HK-2 (cell line): ENCODE measurements around the gene NEK2.
A peak's percentile ranks its signal among the peaks of the same experiment; 100 is the strongest.
"Not testable (repeated sequence)": the region's sequence is repeated elsewhere in the genome, so short reads cannot be mapped to it uniquely, and the experiment has no call there.

Source experiments
- DNase-seq: peaks from one replicate; pipeline ENCODE4 v3.0.0-alpha.2; 2018; ENCODE audit not compliant: unreplicated experiment

NEK2 gene

GRCh38 chr1:211695135-211695816 is 19.9 kb upstream of the NEK2 start:
- DNase-seq: no peak

GRCh38 chr1:211693911-211694310 is 18.5 kb upstream of the NEK2 start:
- DNase-seq: not testable (repeated sequence)

DNA sequence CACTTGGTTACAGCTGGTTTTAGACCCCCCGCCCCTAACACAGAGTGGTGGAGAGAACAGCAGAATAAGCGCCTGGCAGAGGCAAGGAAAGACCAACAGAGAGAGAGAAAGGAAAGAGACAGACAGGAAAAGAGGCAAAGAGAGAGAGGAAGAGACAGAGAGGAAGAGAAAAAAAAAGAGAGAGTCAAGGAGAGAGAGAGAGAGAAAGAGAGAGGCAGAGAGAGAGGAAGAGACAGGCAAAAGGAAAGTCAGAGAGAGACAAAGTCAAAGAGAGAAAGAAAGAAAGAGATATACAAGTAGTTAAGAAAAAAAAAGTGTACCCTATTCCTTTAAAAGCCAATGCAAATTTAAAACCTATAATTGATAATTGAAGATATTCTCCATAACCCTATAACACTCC is 13.0 kb upstream of the NEK2 start:
- no peak for DNase-seq

GRCh38 chr1:211687462-211688215 is 12.2 kb upstream of the NEK2 start:
- DNase-seq: no peak

DNA sequence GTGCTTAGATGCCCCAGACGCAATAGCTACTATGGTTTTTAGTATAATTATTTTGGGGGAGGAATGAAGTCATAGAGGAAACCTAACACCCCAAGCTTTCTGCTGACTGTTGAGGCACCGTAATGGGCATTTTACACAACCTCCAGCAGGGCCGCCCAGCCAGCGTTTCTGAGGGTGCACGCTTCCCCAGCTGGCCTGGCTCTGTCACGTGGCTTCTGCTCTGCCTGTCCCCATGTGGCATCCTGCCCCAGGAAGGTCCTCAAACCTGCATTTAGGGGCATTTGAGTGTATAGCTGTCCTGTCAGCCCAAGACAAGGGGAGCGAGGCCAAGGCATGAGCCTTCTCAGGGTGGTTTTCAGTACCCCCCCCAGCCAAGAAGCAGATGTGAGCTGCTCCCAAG is 10.4 kb upstream of the NEK2 start:
- no peak for DNase-seq

DNA sequence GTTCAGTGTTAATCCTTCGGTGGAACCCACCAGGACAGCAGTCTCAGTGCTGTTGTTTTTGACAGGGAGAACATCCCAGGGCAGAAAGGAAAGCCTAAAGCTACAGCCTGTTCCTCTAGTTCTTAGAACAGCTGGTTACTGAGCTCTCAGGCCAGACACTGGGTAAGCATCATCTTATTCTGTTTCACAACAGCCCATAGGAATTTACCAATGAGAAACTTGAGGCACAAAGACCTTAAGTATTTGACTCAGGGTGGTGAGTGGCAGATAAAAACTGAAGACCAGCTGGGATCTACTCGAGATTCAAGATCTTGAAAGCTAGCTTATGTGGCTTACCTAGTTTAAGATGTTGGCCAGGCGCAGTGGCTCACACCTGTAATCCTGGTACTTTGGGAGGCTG is 9.4 kb upstream of the NEK2 start:
- no peak for DNase-seq

- DNase-seq: no peak
Observed at GRCh38 chr1:211684331-211684730, 8.9 kb upstream of the NEK2 start.

DNA sequence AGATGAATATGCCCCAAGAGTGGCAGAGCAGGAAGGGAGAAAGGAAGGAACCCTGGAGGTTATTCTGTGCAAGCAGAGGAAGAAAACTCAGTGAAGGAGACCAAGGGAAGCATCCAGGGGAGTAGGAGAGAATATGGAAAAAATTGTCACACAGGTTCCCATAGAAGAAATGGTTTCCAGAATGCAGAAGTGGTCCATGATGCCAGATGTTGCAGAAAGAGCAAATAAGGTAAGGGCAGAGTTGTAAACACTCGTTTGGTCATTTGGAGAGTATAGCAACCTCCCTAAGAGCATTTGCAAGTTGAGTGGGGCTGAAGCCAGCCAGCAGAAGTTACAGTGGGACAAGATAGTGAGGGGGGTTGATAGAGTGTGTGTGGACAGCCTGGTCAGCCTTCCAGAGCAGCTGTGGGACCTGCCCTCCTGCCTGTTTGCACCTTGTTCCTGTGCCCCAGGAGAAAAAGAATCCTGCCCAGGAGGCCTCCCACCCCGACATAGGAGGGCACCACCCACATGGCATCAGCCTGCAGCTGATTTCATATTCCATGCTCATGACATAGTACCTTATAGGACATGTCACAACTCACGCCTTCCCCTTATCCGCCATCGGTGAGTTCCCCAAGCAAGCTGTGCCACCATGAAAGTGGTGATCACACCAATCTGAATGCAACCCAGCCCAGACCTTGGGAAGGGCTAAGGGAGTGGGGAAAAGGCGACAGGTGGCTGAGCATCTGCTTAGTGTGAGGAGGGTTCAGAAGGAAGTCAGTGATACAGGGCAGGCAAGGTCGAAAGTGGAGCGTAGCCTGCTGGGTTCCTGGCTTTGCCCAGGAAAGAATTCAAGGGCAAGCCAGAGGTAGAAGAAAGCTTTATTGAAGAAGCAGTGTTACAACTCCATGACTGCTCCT is 8.2 kb upstream of the NEK2 start:
- DNase-seq: no peak

GRCh38 chr1:211682186-211682585 is 6.8 kb upstream of the NEK2 start:
- DNase-seq: not testable (repeated sequence)

- DNase-seq: peak; percentile 73
Observed at GRCh38 chr1:211680752-211681327, 5.4 kb upstream of the NEK2 start.

DNA sequence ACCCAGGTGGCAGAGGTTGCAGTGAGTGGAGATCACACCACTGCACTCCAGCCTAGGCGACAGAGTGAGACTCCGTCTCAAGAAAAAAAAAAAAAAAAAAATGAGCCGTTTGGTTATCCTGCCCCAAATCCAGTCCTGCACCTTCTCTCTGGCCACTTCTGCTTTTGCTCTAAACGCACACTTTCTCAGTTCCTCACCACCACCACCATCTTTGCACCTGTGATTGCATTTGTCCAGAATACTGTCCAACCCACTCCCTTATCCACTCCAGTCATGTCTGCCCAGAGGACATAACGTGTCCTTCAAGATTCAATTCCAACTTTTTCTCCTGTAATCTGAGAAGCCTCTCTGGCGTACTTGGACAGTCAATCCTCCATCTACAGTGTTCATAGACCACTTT is 2.2 kb upstream of the NEK2 start:
- DNase-seq: no peak

DNA sequence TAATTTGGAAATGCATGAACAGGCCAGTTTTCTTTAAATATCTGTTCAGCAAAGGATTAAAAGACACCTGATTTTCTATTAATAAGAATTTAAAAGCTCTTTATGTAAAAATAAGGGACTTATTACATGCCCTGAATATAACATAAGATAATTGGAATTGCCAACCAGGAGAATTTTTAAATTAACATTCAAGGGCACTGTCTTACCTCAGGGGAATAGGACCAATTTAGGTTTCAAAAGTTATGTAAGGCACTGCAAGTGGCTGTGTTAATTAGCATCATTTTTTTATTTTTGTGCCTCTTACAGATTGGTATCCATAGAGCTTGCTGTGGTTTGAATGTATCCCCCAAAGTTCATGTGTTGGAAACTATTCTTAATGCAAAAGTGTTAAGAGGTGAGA is 1.3 kb upstream of the NEK2 start:
- no peak for DNase-seq

GRCh38 chr1:211676106-211676583 is 724 bp upstream of the NEK2 start:
- no peak for DNase-seq

DNA sequence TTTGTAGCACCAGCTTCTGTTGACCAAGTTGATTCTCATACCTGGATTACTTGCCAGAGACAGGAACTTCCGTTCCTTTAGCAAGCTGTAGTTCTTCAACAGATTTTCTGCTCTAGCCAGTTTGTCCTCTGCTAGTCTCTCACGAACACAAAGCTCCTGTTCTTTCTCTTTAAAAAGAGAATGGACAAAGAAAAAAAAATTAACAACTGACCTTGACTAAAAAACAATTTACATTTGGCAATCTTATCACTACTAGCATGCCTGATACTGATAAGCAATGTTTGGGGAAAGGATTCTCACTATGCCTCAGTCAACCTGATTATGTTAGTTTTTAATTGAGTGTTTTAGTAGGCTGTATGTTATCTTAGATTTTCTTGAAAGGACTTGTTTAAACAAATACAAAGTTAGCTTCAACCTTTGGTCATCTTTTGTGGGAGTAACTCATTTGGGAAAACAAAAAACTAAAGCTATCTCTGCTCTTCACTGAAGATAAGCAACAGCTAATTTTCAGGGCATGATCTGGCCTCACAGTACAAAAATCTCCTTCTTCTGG is 8.3 kb downstream of the NEK2 start:
- no peak for DNase-seq

DNA sequence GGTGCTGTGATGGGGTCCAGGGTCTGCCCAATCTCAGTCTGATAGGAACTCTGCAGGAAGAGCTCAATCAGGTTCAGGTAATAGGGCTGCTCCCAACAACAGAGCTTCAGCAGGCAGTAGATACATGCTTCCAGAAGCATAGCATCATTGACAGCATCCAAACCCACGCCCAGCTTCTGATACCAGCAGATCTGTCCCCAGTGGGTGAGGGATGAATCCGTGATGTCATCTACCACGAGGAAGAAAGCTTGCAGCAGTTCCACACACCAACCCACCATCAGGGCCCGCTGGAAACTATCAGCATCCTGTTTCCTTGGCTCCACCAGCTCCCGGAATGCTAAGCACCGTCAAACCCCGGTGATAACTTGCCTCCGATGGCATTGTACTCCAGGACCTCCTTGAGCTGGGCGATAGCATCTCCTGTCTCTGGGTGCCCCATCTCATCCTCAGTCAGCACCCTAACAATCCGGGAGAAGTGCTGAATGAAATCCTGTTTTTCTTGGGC is 14.7 kb downstream of the NEK2 start:
- DNase-seq: no peak

DNA sequence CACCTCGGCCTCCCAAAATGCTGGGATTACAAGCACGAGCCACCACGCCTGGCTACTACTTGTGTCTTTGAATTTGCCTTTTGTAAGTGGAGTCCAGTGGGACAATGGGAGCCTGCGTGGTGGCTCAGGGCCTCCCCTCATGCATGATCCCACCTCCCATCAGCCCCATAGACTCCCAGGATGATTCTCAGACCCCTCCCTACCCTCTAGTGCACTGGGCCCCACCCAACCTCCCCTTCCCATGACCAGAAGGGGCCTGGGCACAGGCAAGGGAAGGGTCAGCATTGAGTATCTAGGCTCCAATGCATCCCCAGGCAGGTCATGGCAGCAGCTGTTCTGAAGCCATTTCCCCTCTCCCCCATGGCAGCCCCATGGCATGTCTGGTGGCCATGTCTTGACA is 18.7 kb downstream of the NEK2 start:
- no peak for DNase-seq

- DNase-seq: peak; percentile 90
Observed at GRCh38 chr1:211654838-211655787, 20.3 kb downstream of the NEK2 start.

DNA sequence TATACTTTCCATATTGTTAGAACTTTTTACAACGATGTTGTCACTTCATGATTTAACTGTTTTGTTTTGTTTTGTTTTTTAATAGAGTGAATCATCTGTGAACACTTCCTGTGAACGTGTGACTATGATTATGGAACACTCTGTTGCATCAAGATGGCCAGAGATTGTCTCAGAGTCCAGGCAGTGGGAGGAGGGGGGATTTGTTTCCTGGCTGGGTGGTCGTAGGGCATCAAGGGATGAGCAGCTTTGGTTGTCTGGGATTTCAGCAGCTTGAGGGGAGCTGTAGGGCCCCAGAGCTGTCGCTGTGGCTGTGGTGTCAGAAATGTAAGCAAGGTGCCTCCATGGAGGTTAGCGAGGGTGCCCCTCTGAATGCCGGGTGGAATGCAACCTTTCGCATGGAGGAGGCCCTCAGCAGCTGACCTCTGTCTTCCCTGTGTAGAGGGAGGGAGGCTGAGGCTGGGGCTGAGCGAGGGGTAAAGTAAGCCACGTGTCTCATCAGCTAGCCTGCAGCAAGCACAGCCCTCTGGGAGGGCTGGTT is 21.4 kb downstream of the NEK2 start:
- no peak for DNase-seq

DNA sequence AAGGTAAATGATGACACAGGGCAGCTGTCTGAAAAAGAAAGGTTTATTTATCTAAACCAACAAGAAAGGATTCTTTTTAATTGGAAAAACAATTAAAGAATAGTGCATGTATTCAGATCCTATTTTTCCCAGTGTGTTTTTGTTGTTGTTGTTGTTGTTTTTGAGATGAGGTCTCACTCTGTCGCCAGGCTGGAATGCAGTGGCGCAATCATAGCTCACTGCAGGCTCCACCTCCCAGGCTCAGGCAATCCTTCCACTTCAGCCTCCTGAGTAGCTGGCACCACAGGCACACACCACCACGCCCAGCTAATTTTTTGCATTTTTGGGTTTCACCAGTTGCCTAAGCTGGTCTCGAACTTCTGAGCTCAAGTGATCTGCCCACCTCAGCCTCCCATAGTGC is 22.1 kb downstream of the NEK2 start:
- no peak for DNase-seq

GRCh38 chr1:211652371-211652770 is 23.1 kb downstream of the NEK2 start:
- no peak for DNase-seq
